Caco-2 (cell line): ENCODE results near the gene SLC1A3. TPM values are rescaled to one million over a fixed set of nuclear protein-coding genes. Genes with fewer than 3 reads are reported as not detected.

Source experiments
- BruUV-seq: library from RNA; stranded (reverse); fragments of 400-500 nt; replicated peaks from 2 replicates; lab custom pipeline; 2021; lab: Mats Ljungman, UMichigan
- CTCF ChIA-PET: fragments of 300-600 bp; sonication (Branson Sonifier 250); formaldehyde crosslinking; loops from one replicate; lab custom pipeline; 2022; ENCODE audit warnings: antibody characterized with exemption; lab: Charles Lee
- POLR2A ChIA-PET: fragments of 300-600 bp; sonication (Branson Sonifier 250); formaldehyde crosslinking; loops from one replicate; lab custom pipeline; 2022; ENCODE audit warnings: antibody characterized with exemption; lab: Charles Lee
- DNase-seq, 2 experiments: peaks; one replicate each; pipeline versions ENCODE4 v3.0.0 to v3.0.0-alpha.2; 2020 to 2022
- H3K27me3 ChIP-seq: replicated peaks from 2 replicates; pipeline ENCODE4 v1.6.0; 2011; ENCODE audit warnings: low read length; ENCODE audit not compliant: control insufficient read depth, insufficient read depth
- H3K36me3 ChIP-seq: 2 replicates; pipeline ENCODE4 v1.5.1; 2011; ENCODE audit warnings: low read length; ENCODE audit not compliant: control insufficient read depth, insufficient read depth
- H3K4me1 ChIP-seq: fragments of 250-450 bp; sonication (Bioruptor Pico); 2 replicates; pipeline ENCODE4 v1.5.1; 2020; ENCODE audit warnings: mild to moderate bottlenecking
- H3K4me3 ChIP-seq: 2 replicates; pipeline ENCODE4 v1.5.1; 2011; ENCODE audit warnings: low read depth, mild to moderate bottlenecking, control low read depth, low read length
- H3K9me3 ChIP-seq: fragments of 250-450 bp; sonication (Bioruptor Pico); 2 replicates; pipeline ENCODE4 v1.5.1; 2020; ENCODE audit warnings: mild to moderate bottlenecking, moderate library complexity
- H3K27ac Mint-ChIP-seq: one replicate; pipeline ENCODE4 v1.8.0; 2022; ENCODE audit warnings: mixed read lengths; ENCODE audit not compliant: unreplicated experiment
- H3K27me3 Mint-ChIP-seq: one replicate; pipeline ENCODE4 v1.8.0; 2022; ENCODE audit warnings: mixed read lengths; ENCODE audit not compliant: insufficient read depth, unreplicated experiment
- H3K36me3 Mint-ChIP-seq: one replicate; pipeline ENCODE4 v1.8.0; 2022; ENCODE audit warnings: mild to moderate bottlenecking, mixed read lengths; ENCODE audit not compliant: insufficient read depth, unreplicated experiment
- H3K4me1 Mint-ChIP-seq: one replicate; pipeline ENCODE4 v1.8.0; 2022; ENCODE audit warnings: low read depth, mixed read lengths; ENCODE audit not compliant: unreplicated experiment
- H3K4me3 Mint-ChIP-seq: one replicate; pipeline ENCODE4 v1.8.0; 2022; ENCODE audit warnings: mild to moderate bottlenecking, moderate library complexity, mixed read lengths; ENCODE audit not compliant: unreplicated experiment
- H3K9me3 Mint-ChIP-seq: one replicate; pipeline ENCODE4 v1.8.0; 2022; ENCODE audit warnings: mixed read lengths; ENCODE audit not compliant: unreplicated experiment
- intact Hi-C: fragments of 100-400 bp; cut with micrococcal nuclease; formaldehyde crosslinking; loops from one replicate; pipeline ENCODE4 v1.10.0; 2022; ENCODE audit not compliant: unreplicated experiment
- total RNA-seq: library from RNA; stranded (reverse); gene quantifications from 2 replicates; pipeline ENCODE4 v1.2.3, GENCODE V29; 2022
- TF ChIP-seq, protein P1 (sequence below), 2 experiments: fragments of 200-600 bp in 1 of 2; IDR thresholded peaks; 1 replicate in 1 of 2; 2 replicates in 1 of 2; pipeline versions ENCODE4 v1.5.1 to v1.8.0; 2011 to 2022; ENCODE audit warnings: antibody characterized with exemption in 1 of 2, control low read depth in 1 of 2, inconsistent platforms in 1 of 2, low read depth in 1 of 2, low read length in 1 of 2, mild to moderate bottlenecking in 1 of 2, moderate library complexity in 1 of 2; ENCODE audit not compliant: insufficient read depth in 1 of 2, severe bottlenecking in 1 of 2, unreplicated experiment in 1 of 2

The SLC1A3 gene
- total RNA-seq, 1 experiment from 2014 or later: 178 TPM

- POLR2A ChIA-PET: no interaction called here
- H3K27me3 Mint-ChIP-seq: peaks cover 5% of the 10 kb centered on the region
- BruUV-seq: no TSS peak
These were observed 128.0 kb downstream of the SLC1A3 start for GRCh38 chr5:36734422-36734821.

GRCh38 chr5:36735891-36736290 lies 129.5 kb downstream of the SLC1A3 start:
- Histone ChIP-seq H3K36me3 (no peaks in the 10 kb centered on the region), H3K27me3 (no peaks in the 10 kb centered on the region), H3K4me3 (no peak overlapping the region), H3K4me1 (peaks cover 12% of the 10 kb centered on the region), H3K9me3 (no peaks in the 10 kb centered on the region)
- TF ChIP-seq, protein P1, sequence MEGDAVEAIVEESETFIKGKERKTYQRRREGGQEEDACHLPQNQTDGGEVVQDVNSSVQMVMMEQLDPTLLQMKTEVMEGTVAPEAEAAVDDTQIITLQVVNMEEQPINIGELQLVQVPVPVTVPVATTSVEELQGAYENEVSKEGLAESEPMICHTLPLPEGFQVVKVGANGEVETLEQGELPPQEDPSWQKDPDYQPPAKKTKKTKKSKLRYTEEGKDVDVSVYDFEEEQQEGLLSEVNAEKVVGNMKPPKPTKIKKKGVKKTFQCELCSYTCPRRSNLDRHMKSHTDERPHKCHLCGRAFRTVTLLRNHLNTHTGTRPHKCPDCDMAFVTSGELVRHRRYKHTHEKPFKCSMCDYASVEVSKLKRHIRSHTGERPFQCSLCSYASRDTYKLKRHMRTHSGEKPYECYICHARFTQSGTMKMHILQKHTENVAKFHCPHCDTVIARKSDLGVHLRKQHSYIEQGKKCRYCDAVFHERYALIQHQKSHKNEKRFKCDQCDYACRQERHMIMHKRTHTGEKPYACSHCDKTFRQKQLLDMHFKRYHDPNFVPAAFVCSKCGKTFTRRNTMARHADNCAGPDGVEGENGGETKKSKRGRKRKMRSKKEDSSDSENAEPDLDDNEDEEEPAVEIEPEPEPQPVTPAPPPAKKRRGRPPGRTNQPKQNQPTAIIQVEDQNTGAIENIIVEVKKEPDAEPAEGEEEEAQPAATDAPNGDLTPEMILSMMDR (IDR thresholded peaks at IDR 0.05; ENCODE audit: insufficient read depth in 1 of 2, low read depth in 1 of 2, low read length in 1 of 2, severe bottlenecking in 1 of 2, unreplicated experiment in 1 of 2): no peak
- Mint-ChIP-seq H3K4me1 (peaks cover 11% of the 10 kb centered on the region), H3K4me3 (no peak overlapping the region), H3K27me3 (peaks cover 5% of the 10 kb centered on the region), H3K36me3 (no peaks in the 10 kb centered on the region), H3K27ac (no peak overlapping the region), H3K9me3 (no peaks in the 10 kb centered on the region)
- ChIA-PET CTCF (interaction anchor here (0.5 to 1.8 kb wide), 3 partner anchors 10 to 1555 kb away, joined by 3 to 6 read pairs (median 3); no protein-coding TSS in a partner anchor), POLR2A (no interaction called here)
- intact Hi-C loops: no loop called here
- no TSS peak for BruUV-seq
- DNase-seq: no peak

More at GRCh38 chr5:36734422-36734821, 128.0 kb downstream of the SLC1A3 start:
- Mint-ChIP-seq H3K4me3 (no peak overlapping the region), H3K4me1 (peaks cover 4% of the 10 kb centered on the region), H3K27ac (no peak overlapping the region), H3K9me3 (no peaks in the 10 kb centered on the region), H3K36me3 (no peaks in the 10 kb centered on the region)
- intact Hi-C loops: loop anchor here (1.0 kb wide), 1 partner anchor 136 kb away; no protein-coding TSS in a partner anchor
- no peaks in the 10 kb centered on the region for H3K27me3 ChIP-seq
- DNase-seq: peak; percentile 56 to 58
- peaks cover 1% of the 10 kb centered on the region; the same call in 1 of the 2 replicates for H3K4me1 ChIP-seq
- TF ChIP-seq, protein P1 (IDR thresholded peaks at IDR 0.05; ENCODE audit: insufficient read depth in 1 of 2, low read depth in 1 of 2, low read length in 1 of 2, severe bottlenecking in 1 of 2, unreplicated experiment in 1 of 2): peak; percentile 24 to 44
- H3K4me3 ChIP-seq: no peak overlapping the region
- no peaks in the 10 kb centered on the region for H3K9me3 ChIP-seq
- H3K36me3 ChIP-seq: no peaks in the 10 kb centered on the region
- CTCF ChIA-PET: interaction anchor here (0.6 to 1.8 kb wide), 5 partner anchors 11 to 277 kb away, joined by 3 to 16 read pairs (median 4); partner anchors contain the start of gene NIPBL
